Measurements from ENCODE around the gene MAGI2. TPM values are rescaled to one million over a fixed set of nuclear protein-coding genes. Genes with fewer than 3 reads are reported as not detected.

Gene MAGI2
- total RNA-seq, 1 donor from 2014 or later, result 10.7 TPM

DNA sequence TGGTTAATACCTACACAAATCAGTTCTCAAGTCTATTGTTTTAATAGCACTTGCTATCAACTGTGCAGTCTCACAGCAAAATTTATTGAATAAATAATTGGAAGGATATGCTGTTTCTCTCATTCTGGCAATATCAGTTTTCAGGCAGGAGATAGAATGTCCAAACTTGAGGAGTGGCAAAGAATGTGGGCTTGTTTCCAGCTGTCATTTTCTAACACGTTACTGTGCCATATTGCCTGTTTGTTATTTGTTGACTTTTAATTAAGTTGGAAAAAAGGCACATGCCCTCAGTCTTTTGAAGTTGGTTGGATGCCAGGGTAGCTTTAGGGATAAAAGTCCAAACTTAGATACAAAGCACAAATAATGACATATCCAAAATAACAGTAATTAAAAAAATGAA is 52.2 kb downstream of the MAGI2 start:
- Mint-ChIP-seq H3K27ac (ENCODE audit: unreplicated experiment) (no peak overlapping the region), H3K36me3 (ENCODE audit: unreplicated experiment) (no peaks in the 10 kb centered on the region), H3K9me3 (ENCODE audit: unreplicated experiment) (no peaks in the 10 kb centered on the region), H3K4me1 (ENCODE audit: unreplicated experiment) (peaks cover 17% of the 10 kb centered on the region), H3K27me3 (ENCODE audit: unreplicated experiment) (peaks cover 3% of the 10 kb centered on the region), H3K4me3 (ENCODE audit: unreplicated experiment) (no peak overlapping the region)
- no peak for DNase-seq (ENCODE audit: extremely low spot score, unreplicated experiment)
- TF ChIP-seq, protein P1, sequence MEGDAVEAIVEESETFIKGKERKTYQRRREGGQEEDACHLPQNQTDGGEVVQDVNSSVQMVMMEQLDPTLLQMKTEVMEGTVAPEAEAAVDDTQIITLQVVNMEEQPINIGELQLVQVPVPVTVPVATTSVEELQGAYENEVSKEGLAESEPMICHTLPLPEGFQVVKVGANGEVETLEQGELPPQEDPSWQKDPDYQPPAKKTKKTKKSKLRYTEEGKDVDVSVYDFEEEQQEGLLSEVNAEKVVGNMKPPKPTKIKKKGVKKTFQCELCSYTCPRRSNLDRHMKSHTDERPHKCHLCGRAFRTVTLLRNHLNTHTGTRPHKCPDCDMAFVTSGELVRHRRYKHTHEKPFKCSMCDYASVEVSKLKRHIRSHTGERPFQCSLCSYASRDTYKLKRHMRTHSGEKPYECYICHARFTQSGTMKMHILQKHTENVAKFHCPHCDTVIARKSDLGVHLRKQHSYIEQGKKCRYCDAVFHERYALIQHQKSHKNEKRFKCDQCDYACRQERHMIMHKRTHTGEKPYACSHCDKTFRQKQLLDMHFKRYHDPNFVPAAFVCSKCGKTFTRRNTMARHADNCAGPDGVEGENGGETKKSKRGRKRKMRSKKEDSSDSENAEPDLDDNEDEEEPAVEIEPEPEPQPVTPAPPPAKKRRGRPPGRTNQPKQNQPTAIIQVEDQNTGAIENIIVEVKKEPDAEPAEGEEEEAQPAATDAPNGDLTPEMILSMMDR (IDR thresholded peaks at IDR 0.05), result no peak

DNA sequence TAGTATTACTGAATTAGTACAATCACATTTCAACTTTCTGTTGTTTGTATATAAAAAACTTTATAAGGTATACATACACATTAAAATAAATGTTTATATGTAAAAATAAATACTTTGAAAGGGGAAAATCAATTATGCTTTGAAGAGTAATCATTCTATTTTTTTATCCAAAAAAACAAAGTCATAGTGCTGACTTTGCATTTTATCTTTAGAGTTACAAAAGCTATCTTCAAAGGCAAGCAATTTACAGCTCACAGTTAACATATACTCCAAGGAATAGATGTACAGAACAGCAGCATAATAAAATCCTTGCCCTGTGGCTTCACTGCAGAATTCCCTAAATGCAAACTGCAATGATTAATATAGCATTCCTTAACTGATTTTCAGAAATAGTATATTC is 53.2 kb downstream of the MAGI2 start:
- H3K9me3 Mint-ChIP-seq (ENCODE audit: unreplicated experiment), result no peaks in the 10 kb centered on the region
- DNase-seq (ENCODE audit: extremely low spot score, unreplicated experiment), result no peak
- no peaks in the 10 kb centered on the region for H3K36me3 Mint-ChIP-seq (ENCODE audit: unreplicated experiment)
- H3K4me3 Mint-ChIP-seq (ENCODE audit: unreplicated experiment), result no peak overlapping the region
- no peak overlapping the region for H3K27ac Mint-ChIP-seq (ENCODE audit: unreplicated experiment)
- H3K4me1 Mint-ChIP-seq (ENCODE audit: unreplicated experiment), result peaks cover 17% of the 10 kb centered on the region
- TF ChIP-seq, protein P1 (IDR thresholded peaks at IDR 0.05), result no peak
- H3K27me3 Mint-ChIP-seq (ENCODE audit: unreplicated experiment), result peaks cover 3% of the 10 kb centered on the region

DNA sequence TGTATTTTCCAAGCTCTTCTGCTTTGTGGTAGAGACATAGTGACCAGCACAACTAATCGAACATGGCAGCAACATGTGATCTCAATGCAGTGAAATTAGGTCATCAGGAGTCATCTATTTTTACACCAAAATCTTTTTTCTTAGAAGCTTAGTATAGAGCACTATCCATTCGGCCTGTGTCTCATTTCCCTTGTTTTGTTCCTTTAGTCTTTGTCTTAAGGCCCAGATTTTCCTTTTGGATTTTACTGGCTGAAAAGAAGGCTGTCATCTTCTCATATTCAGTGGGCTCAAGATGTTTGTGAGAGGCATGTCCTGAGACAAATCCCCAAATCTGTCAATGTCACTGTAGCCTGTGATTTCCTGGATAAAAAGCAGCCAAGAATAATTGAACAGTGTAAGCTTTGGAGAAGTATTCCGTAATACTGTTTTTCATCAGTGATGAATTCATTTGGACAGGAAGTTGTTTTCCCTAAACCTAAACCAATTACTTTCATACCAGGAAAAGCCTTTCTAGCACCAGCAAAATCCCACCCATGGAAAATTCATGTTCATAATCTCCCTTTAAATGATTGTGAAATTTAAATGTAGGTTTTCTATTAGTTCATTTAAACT is 55.2 kb downstream of the MAGI2 start:
- H3K27ac Mint-ChIP-seq (ENCODE audit: unreplicated experiment), result no peak overlapping the region
- peaks cover 8% of the 10 kb centered on the region for H3K4me1 Mint-ChIP-seq (ENCODE audit: unreplicated experiment)
- DNase-seq (ENCODE audit: extremely low spot score, unreplicated experiment), result no peak
- no peaks in the 10 kb centered on the region for H3K36me3 Mint-ChIP-seq (ENCODE audit: unreplicated experiment)
- H3K27me3 Mint-ChIP-seq (ENCODE audit: unreplicated experiment), result peaks cover 3% of the 10 kb centered on the region
- no peak overlapping the region for H3K4me3 Mint-ChIP-seq (ENCODE audit: unreplicated experiment)
- TF ChIP-seq, protein P1 (IDR thresholded peaks at IDR 0.05), result no peak
- H3K9me3 Mint-ChIP-seq (ENCODE audit: unreplicated experiment), result no peaks in the 10 kb centered on the region

DNA sequence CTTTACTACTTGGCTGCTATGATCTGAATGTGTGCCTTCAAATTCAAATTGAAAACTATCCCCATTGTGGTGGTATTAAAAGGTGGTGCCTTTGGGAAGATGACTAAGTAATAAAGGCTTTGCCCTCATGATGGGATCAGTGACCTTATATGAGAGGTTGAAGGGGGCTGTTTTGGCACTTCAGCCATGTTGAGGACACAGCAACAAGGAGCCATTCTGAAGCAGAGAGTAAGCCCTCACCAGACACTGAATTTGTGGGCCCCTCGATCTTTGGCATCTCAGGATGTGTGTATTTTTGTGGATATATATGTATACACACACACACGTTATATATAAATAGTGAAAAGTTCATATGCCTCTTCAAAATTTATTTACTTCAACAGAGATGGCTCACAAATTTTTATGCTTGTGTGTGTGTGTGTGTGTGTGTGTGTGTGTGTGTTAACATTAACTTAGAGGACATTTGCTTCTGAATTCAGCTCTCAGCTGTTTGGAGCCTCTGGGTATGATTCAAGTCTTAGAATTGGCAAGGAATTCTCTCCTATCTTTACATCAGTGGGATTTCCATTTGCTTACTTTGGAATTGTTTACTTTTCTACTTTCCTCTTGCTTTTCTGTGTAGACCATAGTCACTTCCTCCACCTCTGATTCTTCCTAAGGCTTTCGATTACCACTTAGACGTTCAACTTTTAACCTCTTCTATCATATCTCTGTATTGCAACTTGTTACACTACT is 66.6 kb downstream of the MAGI2 start:
- Mint-ChIP-seq H3K4me3 (ENCODE audit: unreplicated experiment) (no peak overlapping the region), H3K9me3 (ENCODE audit: unreplicated experiment) (no peaks in the 10 kb centered on the region), H3K36me3 (ENCODE audit: unreplicated experiment) (no peaks in the 10 kb centered on the region), H3K27ac (ENCODE audit: unreplicated experiment) (no peak overlapping the region), H3K4me1 (ENCODE audit: unreplicated experiment) (no peaks in the 10 kb centered on the region), H3K27me3 (ENCODE audit: unreplicated experiment) (no peaks in the 10 kb centered on the region)
- DNase-seq (ENCODE audit: extremely low spot score, unreplicated experiment), result no peak
- TF ChIP-seq, protein P1 (IDR thresholded peaks at IDR 0.05), result no peak

DNA sequence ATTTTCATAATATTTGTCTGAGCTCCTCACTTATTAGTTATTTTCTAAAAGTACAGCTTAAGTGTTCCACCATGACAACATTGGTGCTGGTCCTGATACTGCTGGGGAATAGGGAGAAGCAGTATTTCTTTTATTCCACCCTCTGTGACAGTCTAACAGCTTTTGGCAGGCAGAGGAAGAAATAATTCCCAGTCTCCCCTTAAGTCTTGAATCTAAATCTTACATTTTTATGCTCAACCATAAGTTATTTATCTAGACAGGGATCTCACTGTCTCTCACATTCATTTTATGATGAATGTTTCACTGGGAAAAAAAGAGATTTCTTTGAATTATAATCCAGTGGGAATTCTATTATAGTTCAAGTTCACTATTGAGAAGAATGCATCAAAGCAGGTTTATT is 71.5 kb downstream of the MAGI2 start:
- no peak for DNase-seq (ENCODE audit: extremely low spot score, unreplicated experiment)
- H3K4me1 Mint-ChIP-seq (ENCODE audit: unreplicated experiment), result no peaks in the 10 kb centered on the region
- no peaks in the 10 kb centered on the region for H3K36me3 Mint-ChIP-seq (ENCODE audit: unreplicated experiment)
- H3K27ac Mint-ChIP-seq (ENCODE audit: unreplicated experiment), result no peak overlapping the region
- H3K9me3 Mint-ChIP-seq (ENCODE audit: unreplicated experiment), result no peaks in the 10 kb centered on the region
- no peak overlapping the region for H3K4me3 Mint-ChIP-seq (ENCODE audit: unreplicated experiment)
- TF ChIP-seq, protein P1 (IDR thresholded peaks at IDR 0.05), result no peak
- H3K27me3 Mint-ChIP-seq (ENCODE audit: unreplicated experiment), result no peaks in the 10 kb centered on the region

Measured in osteocyte (in vitro differentiated cells).